Measurements from ENCODE around the gene SPATC1L. TPM values are rescaled to one million over a fixed set of nuclear protein-coding genes. Genes with fewer than 3 reads are reported as not detected.

The SPATC1L gene
- total RNA-seq, 2 experiments from 2014 or later = 23.2 to 24.2 TPM

DNA sequence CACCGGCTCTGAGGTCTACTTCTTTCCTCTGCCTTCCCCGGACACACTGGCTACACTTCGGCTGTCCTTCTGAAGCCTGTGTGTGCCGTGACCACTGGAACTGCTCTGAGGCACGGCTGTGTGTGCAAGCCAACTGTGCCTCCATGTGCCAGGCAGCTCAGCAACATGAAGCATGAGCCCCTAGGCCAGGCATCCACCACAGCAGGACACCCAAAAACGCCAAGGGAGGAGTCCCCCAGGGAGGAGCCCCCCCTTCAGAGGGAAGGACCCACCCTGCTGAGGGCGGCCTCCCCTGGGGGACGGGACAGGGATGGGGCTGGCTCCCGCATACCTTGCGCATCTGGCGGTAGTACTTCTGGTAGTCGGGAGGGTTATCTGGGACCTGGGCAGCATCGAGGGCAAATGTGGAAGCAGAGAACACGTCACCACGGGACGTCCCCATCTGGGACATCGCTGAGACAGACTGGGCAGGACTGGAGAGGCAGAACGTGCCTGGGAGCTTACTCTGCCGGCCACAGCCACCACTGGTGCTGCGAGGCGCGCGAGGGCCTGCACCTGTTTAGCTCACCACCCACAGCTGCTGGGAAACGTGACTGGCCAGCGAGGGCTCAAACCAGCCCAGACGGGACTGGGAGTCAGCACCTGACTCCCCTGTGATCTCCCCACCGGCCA is 23.8 kb upstream of the SPATC1L start:
- intact Hi-C loops (cut with micrococcal nuclease) = no loop called here
- POLR2A ChIA-PET = no interaction called here
- H3K4me1 Mint-ChIP-seq (ENCODE audit: low read depth) = no peaks in the 10 kb centered on the region
- no peak overlapping the region for H3K4me3 Mint-ChIP-seq
- ATAC-seq (no peak), DNase-seq (no peak)
- H3K27ac Mint-ChIP-seq = no peak overlapping the region
- H3K9me3 Mint-ChIP-seq = no peaks in the 10 kb centered on the region
- H3K27me3 Mint-ChIP-seq = no peaks in the 10 kb centered on the region
- H3K36me3 Mint-ChIP-seq (ENCODE audit: low read depth) = no peaks in the 10 kb centered on the region
- CTCF ChIA-PET = interaction anchor here (0.9 kb wide), 1 partner anchor 9 kb away, joined by 3 read pairs; no protein-coding TSS in a partner anchor
- TF ChIP-seq, protein P1, sequence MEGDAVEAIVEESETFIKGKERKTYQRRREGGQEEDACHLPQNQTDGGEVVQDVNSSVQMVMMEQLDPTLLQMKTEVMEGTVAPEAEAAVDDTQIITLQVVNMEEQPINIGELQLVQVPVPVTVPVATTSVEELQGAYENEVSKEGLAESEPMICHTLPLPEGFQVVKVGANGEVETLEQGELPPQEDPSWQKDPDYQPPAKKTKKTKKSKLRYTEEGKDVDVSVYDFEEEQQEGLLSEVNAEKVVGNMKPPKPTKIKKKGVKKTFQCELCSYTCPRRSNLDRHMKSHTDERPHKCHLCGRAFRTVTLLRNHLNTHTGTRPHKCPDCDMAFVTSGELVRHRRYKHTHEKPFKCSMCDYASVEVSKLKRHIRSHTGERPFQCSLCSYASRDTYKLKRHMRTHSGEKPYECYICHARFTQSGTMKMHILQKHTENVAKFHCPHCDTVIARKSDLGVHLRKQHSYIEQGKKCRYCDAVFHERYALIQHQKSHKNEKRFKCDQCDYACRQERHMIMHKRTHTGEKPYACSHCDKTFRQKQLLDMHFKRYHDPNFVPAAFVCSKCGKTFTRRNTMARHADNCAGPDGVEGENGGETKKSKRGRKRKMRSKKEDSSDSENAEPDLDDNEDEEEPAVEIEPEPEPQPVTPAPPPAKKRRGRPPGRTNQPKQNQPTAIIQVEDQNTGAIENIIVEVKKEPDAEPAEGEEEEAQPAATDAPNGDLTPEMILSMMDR (IDR thresholded peaks at IDR 0.05) = no peak

DNA sequence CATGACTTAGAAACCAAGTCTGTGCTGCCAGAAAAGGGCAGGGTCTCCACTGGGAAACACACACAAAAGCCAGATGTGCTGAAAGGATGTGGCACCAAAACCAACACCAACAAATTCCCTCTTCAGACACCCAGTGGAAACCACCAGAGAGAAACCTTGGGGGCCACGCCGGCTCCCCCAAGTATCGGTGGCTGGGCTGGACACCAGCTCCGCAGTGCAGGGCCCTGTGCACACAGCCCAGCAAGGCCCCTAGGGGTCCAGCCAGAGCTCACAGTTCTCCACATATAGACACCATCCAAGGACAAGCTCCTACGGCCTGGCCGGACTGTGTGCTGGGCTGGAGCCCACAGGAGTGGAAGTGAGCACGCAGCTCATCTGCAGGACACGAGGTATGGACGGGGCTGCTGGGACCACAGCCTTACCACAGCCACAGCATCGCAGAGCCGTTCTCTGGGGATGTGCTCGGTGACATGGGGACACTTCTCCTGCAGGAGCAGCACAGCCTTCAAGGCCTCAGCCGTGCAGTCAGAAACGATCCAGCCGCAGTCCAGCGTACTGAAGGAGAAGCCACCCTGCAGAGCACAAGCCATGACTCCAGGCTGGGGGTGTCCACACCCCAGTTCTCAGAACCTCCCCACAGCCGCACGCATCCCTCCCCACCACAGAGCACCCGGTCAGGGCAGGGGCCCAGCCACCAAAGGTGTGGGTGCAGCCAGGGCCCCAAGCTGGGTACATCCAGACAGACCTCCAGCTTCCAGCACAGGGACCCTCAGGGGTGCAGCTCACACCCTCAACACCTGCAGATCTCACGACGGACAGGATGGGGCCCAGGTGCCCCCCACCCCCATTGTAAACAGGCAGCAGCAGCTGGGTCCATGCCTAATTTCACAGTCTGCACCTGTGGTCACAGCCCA is 23.0 kb upstream of the SPATC1L start:
- Mint-ChIP-seq H3K27me3 (no peaks in the 10 kb centered on the region), H3K36me3 (ENCODE audit: low read depth) (no peaks in the 10 kb centered on the region), H3K9me3 (no peaks in the 10 kb centered on the region), H3K4me1 (ENCODE audit: low read depth) (no peaks in the 10 kb centered on the region), H3K4me3 (no peak overlapping the region), H3K27ac (no peak overlapping the region)
- ChIA-PET POLR2A (no interaction called here), CTCF (no interaction called here)
- TF ChIP-seq, protein P1 (IDR thresholded peaks at IDR 0.05) = no peak
- no peak for DNase-seq
- ATAC-seq = no peak
- intact Hi-C loops (cut with micrococcal nuclease) = no loop called here

DNA sequence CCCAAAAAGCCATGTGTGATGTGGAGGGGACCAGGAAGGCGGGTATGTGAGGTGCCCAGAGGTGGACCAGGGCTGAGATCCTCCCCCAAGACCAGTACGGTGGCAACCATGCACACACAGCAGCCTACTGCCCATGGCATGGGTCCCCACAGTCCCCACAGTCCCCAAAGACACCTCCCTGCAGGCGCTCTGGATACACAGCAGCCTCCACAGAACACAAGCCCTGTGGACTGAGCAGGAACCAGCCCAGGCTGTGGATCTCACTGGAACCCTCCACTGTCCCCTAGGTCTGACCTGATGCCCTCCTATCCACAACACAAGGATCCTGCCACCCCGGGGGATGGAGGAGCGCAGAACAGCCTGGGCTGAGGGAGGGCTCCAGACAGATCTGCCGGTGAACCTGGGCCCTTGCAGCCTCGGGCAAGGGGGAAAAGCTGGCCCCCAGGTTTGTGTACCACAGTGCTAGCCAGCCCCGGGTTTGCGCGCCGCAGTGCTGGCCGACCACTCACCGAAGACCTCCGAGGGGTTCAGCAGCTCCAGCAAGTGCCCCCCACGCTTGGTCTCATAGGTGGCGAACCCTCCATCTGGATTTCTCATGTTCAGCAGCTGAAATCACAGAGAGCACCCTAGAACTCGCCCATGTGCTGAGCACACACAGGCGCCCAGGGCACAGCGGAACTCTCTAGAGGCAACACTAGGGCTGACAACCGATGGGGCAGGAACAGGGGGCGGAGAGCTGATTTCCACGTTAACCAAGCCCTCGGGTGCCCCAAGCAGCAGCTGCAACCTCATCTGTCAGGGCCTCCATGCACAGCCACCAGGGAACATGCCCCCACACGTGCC is 22.1 kb upstream of the SPATC1L start:
- no peaks in the 10 kb centered on the region for H3K27me3 Mint-ChIP-seq
- H3K36me3 Mint-ChIP-seq (ENCODE audit: low read depth) = no peaks in the 10 kb centered on the region
- ATAC-seq = no peak
- CTCF ChIA-PET = no interaction called here
- intact Hi-C loops (cut with micrococcal nuclease) = no loop called here
- TF ChIP-seq, protein P1 (IDR thresholded peaks at IDR 0.05) = no peak
- H3K9me3 Mint-ChIP-seq = no peaks in the 10 kb centered on the region
- no peak for DNase-seq
- POLR2A ChIA-PET = interaction anchor here (0.6 kb wide), 1 partner anchor 78 kb away, joined by 3 read pairs; no protein-coding TSS in a partner anchor
- no peaks in the 10 kb centered on the region for H3K4me1 Mint-ChIP-seq (ENCODE audit: low read depth)
- H3K4me3 Mint-ChIP-seq = no peak overlapping the region
- no peak overlapping the region for H3K27ac Mint-ChIP-seq

DNA sequence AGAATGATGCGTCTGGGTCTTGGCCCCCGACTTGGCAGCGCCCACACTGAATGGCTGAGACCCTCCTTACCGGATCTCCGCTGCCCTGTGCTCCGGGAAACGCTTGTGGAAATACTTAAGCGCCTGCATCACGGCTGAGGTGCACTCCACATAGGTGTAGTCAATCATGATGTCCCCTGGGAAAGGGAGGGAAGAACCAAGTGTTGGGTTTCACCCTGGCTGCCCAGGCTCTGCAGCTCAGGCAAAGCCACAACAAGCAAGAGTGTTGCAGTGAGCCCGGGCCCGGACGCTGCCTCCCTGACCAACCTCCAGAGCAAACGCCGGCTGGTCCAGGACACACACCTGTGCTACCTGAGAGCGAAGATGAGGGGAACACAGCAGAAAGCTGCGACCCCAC is 21.5 kb upstream of the SPATC1L start:
- no peak overlapping the region for H3K27ac Mint-ChIP-seq
- DNase-seq (no peak), ATAC-seq (no peak)
- ChIA-PET CTCF (no interaction called here), POLR2A (interaction anchor here (0.6 kb wide), 1 partner anchor 79 kb away, joined by 3 read pairs; no protein-coding TSS in a partner anchor)
- intact Hi-C loops (cut with micrococcal nuclease) = no loop called here
- no peaks in the 10 kb centered on the region for H3K4me1 Mint-ChIP-seq (ENCODE audit: low read depth)
- H3K9me3 Mint-ChIP-seq = no peaks in the 10 kb centered on the region
- TF ChIP-seq, protein P1 (IDR thresholded peaks at IDR 0.05) = no peak
- H3K27me3 Mint-ChIP-seq = no peaks in the 10 kb centered on the region
- H3K36me3 Mint-ChIP-seq (ENCODE audit: low read depth) = no peaks in the 10 kb centered on the region
- H3K4me3 Mint-ChIP-seq = no peak overlapping the region

Measured in activated CD8-positive, alpha-beta T cell treated with anti-CD3 and anti-CD28 coated beads for 36 hours (primary cell).